ENCODE data around the gene IFI16.

IFI16 gene

DNA sequence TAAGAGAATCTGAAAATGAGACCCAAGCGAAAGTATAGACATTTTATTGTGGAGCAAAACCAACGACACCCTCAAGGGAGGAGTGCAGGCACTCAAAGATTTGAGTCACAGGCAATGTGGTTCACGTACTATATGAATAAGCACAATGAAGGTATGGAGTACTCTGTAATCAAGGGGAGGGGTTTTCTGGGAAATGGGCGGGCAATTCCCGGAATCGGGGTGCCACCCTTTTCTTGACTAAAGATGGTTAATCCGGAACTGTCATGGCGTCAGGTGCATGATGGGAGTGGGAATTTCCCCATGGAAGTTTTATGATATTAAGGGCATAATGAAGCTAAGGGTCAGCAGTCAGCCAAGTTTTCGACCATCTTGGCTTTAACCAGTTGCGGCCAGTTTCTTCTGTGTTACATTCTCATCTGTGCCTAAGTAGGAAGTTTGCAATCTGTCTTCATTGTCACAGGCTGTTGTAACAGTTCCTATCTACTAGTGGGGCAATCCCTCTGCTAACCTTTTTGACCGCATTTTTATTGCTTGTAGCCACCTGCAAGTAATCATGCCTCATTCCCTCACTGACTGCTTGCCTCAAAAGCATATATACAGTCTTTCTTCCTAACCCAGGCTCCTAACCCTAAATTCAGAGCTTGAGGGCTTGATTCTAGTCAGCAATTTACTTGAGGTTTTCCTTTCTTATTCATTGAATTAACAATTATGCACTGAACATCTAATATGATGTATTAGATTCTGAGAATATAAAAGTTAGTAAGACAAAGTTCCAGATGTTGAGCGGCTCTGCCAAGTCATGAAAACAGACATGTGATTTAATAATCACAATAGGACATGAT is 67.6 kb downstream of the IFI16 start:
- no peak overlapping the region for H3K4me3 ChIP-seq (ENCODE audit: low read depth, low read length)
- CTCF ChIA-PET: interaction anchor here (0.7 to 1.0 kb wide), 2 partner anchors 12 to 576 kb away, joined by 3 to 4 read pairs; no protein-coding TSS in a partner anchor
- POLR2A ChIA-PET: no interaction called here

DNA sequence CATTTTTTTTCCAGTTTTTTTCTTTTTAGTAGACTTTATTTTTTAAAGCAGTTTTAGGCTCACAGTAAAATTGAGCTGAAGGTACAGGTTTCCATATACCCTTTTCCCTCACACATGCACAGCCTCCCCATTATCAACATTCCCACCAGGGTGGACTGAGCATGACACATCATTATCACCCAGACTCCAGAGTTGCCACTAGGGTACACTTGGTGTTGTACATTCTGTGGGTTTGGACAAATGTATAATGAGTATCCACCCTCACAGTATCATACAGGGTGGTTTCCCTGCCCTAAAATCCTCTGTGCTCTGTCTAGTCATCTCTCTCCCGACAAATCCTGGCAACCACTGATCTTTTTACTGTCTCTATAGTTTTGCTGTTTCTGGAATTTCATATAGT is 69.8 kb downstream of the IFI16 start:
- ChIA-PET POLR2A (no interaction called here), CTCF (interaction anchor here (0.5 to 0.8 kb wide), 2 partner anchors 9 to 44 kb away, joined by 3 to 4 read pairs; no protein-coding TSS in a partner anchor)

More for the DNA sequence above, 67.6 kb downstream of the IFI16 start:
- Histone ChIP-seq H3K4me1 (ENCODE audit: control insufficient read depth, insufficient read depth, low read length) (no peaks in the 10 kb centered on the region), H3K27ac (ENCODE audit: extremely low read depth, low read depth, low read length) (no peak overlapping the region), H3K9me3 (ENCODE audit: control insufficient read depth, insufficient read depth, low read depth, low read length) (no peaks in the 10 kb centered on the region), H3K36me3 (ENCODE audit: control insufficient read depth in 2 of 2, insufficient read depth in 1 of 2, low read length in 2 of 2) (no peaks in the 10 kb centered on the region)
- TF ChIP-seq, protein P1, sequence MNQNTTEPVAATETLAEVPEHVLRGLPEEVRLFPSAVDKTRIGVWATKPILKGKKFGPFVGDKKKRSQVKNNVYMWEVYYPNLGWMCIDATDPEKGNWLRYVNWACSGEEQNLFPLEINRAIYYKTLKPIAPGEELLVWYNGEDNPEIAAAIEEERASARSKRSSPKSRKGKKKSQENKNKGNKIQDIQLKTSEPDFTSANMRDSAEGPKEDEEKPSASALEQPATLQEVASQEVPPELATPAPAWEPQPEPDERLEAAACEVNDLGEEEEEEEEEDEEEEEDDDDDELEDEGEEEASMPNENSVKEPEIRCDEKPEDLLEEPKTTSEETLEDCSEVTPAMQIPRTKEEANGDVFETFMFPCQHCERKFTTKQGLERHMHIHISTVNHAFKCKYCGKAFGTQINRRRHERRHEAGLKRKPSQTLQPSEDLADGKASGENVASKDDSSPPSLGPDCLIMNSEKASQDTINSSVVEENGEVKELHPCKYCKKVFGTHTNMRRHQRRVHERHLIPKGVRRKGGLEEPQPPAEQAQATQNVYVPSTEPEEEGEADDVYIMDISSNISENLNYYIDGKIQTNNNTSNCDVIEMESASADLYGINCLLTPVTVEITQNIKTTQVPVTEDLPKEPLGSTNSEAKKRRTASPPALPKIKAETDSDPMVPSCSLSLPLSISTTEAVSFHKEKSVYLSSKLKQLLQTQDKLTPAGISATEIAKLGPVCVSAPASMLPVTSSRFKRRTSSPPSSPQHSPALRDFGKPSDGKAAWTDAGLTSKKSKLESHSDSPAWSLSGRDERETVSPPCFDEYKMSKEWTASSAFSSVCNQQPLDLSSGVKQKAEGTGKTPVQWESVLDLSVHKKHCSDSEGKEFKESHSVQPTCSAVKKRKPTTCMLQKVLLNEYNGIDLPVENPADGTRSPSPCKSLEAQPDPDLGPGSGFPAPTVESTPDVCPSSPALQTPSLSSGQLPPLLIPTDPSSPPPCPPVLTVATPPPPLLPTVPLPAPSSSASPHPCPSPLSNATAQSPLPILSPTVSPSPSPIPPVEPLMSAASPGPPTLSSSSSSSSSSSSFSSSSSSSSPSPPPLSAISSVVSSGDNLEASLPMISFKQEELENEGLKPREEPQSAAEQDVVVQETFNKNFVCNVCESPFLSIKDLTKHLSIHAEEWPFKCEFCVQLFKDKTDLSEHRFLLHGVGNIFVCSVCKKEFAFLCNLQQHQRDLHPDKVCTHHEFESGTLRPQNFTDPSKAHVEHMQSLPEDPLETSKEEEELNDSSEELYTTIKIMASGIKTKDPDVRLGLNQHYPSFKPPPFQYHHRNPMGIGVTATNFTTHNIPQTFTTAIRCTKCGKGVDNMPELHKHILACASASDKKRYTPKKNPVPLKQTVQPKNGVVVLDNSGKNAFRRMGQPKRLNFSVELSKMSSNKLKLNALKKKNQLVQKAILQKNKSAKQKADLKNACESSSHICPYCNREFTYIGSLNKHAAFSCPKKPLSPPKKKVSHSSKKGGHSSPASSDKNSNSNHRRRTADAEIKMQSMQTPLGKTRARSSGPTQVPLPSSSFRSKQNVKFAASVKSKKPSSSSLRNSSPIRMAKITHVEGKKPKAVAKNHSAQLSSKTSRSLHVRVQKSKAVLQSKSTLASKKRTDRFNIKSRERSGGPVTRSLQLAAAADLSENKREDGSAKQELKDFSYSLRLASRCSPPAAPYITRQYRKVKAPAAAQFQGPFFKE (tag by site-specific recombination; IDR thresholded peaks at IDR 0.05; ENCODE audit: borderline replicate concordance): no peak
- TF ChIP-seq ZIC2 (tag by site-specific recombination; IDR thresholded peaks at IDR 0.05): no peak

DNA sequence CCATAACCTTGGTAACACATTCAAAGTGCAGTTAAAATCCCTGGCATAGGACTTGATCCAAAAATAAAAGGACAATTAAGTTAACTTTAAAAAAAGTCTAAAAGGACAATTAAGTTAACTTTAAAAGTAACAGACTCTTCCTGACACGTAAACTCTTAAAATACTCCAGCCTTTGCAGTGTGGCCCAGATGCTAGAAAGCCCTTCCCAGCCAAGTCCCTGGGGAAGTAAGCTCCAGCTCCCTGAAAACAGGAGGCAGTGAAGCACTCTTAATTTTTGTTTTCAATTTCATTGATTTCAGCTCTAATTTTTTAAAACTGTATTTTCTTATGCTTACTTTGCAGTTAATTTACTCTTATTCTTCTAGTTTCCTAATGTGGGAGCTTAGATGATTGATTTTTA is 71.9 kb downstream of the IFI16 start:
- ChIA-PET CTCF (no interaction called here), POLR2A (no interaction called here)
- Histone ChIP-seq H3K4me3 (ENCODE audit: low read depth, low read length) (no peak overlapping the region), H3K36me3 (ENCODE audit: control insufficient read depth in 2 of 2, insufficient read depth in 1 of 2, low read length in 2 of 2) (no peaks in the 10 kb centered on the region), H3K9me3 (ENCODE audit: control insufficient read depth, insufficient read depth, low read depth, low read length) (no peaks in the 10 kb centered on the region), H3K27ac (ENCODE audit: extremely low read depth, low read depth, low read length) (no peak overlapping the region), H3K4me1 (ENCODE audit: control insufficient read depth, insufficient read depth, low read length) (no peaks in the 10 kb centered on the region)
- TF ChIP-seq GFI1B (tag by site-specific recombination; IDR thresholded peaks at IDR 0.05) (no peak), ZNF114 (tag by site-specific recombination; IDR thresholded peaks at IDR 0.05) (no peak), ZNF785 (tag by site-specific recombination; IDR thresholded peaks at IDR 0.05) (no peak), KLF8 (tag by site-specific recombination; IDR thresholded peaks at IDR 0.05) (no peak), ZNF76 (tag by site-specific recombination; IDR thresholded peaks at IDR 0.05; ENCODE audit: borderline replicate concordance, low read depth) (no peak), KLF7 (tag by site-specific recombination; IDR thresholded peaks at IDR 0.05; ENCODE audit: borderline replicate concordance) (no peak), ZBTB7A (tag by site-specific recombination; IDR thresholded peaks at IDR 0.05; ENCODE audit: low read depth) (no peak), ZNF366 (tag by site-specific recombination; conservative IDR thresholded peaks at IDR 0.05) (no peak)
- TF ChIP-seq, protein P2, sequence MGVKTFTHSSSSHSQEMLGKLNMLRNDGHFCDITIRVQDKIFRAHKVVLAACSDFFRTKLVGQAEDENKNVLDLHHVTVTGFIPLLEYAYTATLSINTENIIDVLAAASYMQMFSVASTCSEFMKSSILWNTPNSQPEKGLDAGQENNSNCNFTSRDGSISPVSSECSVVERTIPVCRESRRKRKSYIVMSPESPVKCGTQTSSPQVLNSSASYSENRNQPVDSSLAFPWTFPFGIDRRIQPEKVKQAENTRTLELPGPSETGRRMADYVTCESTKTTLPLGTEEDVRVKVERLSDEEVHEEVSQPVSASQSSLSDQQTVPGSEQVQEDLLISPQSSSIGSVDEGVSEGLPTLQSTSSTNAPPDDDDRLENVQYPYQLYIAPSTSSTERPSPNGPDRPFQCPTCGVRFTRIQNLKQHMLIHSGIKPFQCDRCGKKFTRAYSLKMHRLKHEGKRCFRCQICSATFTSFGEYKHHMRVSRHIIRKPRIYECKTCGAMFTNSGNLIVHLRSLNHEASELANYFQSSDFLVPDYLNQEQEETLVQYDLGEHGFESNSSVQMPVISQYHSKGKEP (tag by site-specific recombination; IDR thresholded peaks at IDR 0.05): no peak
- TF ChIP-seq, protein P3, sequence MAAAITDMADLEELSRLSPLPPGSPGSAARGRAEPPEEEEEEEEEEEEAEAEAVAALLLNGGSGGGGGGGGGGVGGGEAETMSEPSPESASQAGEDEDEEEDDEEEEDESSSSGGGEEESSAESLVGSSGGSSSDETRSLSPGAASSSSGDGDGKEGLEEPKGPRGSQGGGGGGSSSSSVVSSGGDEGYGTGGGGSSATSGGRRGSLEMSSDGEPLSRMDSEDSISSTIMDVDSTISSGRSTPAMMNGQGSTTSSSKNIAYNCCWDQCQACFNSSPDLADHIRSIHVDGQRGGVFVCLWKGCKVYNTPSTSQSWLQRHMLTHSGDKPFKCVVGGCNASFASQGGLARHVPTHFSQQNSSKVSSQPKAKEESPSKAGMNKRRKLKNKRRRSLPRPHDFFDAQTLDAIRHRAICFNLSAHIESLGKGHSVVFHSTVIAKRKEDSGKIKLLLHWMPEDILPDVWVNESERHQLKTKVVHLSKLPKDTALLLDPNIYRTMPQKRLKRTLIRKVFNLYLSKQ (tag by site-specific recombination; IDR thresholded peaks at IDR 0.05; ENCODE audit: borderline replicate concordance): no peak

More for the DNA sequence above, 69.8 kb downstream of the IFI16 start:
- no peak overlapping the region for H3K27ac ChIP-seq (ENCODE audit: extremely low read depth, low read depth, low read length)
- H3K4me1 ChIP-seq (ENCODE audit: control insufficient read depth, insufficient read depth, low read length): no peaks in the 10 kb centered on the region
- no peaks in the 10 kb centered on the region for H3K36me3 ChIP-seq (ENCODE audit: control insufficient read depth in 2 of 2, insufficient read depth in 1 of 2, low read length in 2 of 2)
- no peak for TF ChIP-seq ZBTB1 (tag by site-specific recombination; IDR thresholded peaks at IDR 0.05)
- no peak for TF ChIP-seq GLIS1 (tag by site-specific recombination; IDR thresholded peaks at IDR 0.05)
- TF ChIP-seq, protein P4, sequence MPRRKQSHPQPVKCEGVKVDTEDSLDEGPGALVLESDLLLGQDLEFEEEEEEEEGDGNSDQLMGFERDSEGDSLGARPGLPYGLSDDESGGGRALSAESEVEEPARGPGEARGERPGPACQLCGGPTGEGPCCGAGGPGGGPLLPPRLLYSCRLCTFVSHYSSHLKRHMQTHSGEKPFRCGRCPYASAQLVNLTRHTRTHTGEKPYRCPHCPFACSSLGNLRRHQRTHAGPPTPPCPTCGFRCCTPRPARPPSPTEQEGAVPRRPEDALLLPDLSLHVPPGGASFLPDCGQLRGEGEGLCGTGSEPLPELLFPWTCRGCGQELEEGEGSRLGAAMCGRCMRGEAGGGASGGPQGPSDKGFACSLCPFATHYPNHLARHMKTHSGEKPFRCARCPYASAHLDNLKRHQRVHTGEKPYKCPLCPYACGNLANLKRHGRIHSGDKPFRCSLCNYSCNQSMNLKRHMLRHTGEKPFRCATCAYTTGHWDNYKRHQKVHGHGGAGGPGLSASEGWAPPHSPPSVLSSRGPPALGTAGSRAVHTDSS (tag by site-specific recombination; IDR thresholded peaks at IDR 0.05): no peak
- no peak for TF ChIP-seq ZXDB (tag by site-specific recombination; IDR thresholded peaks at IDR 0.05)
- TF ChIP-seq ZNF76 (tag by site-specific recombination; IDR thresholded peaks at IDR 0.05; ENCODE audit: borderline replicate concordance, low read depth): no peak
- no peak for TF ChIP-seq ZSCAN23 (tag by site-specific recombination; IDR thresholded peaks at IDR 0.05)
- TF ChIP-seq ZNF843 (tag by site-specific recombination; IDR thresholded peaks at IDR 0.05): no peak
- no peak for TF ChIP-seq ZNF302 (tag by site-specific recombination; IDR thresholded peaks at IDR 0.05; ENCODE audit: low read depth)
- no peak for TF ChIP-seq ZNF175 (tag by site-specific recombination; IDR thresholded peaks at IDR 0.05)
- no peak for TF ChIP-seq ZNF830 (tag by site-specific recombination; IDR thresholded peaks at IDR 0.05; ENCODE audit: low read depth)
- TF ChIP-seq ZSCAN16 (tag by site-specific recombination; IDR thresholded peaks at IDR 0.05): no peak
- TF ChIP-seq YY1 (tag by site-specific recombination; IDR thresholded peaks at IDR 0.05): no peak
- no peak for TF ChIP-seq ZNF837 (tag by site-specific recombination; IDR thresholded peaks at IDR 0.05)
- H3K4me3 ChIP-seq (ENCODE audit: low read depth, low read length): no peak overlapping the region
- H3K9me3 ChIP-seq (ENCODE audit: control insufficient read depth, insufficient read depth, low read depth, low read length): no peaks in the 10 kb centered on the region

Measured in HEK293 (cell line).